ENCODE measurements around the gene SPOUT1.

GRCh38 chr9:128861501-128861900 lies 31.9 kb upstream of the SPOUT1 start:
- no peak for TF ChIP-seq CTCF (IDR thresholded peaks at IDR 0.05)
- no peak for TF ChIP-seq ZFX (IDR thresholded peaks at IDR 0.05; ENCODE audit: borderline replicate concordance)
